Right forelimb (tissue), 1 donor: ENCODE results near the gene PCDHAC2.

ENCODE experiments used
- DNase-seq: peaks from one replicate; pipeline ENCODE4 v3.0.0-alpha.2; 2018

The PCDHAC2 gene, protein sequence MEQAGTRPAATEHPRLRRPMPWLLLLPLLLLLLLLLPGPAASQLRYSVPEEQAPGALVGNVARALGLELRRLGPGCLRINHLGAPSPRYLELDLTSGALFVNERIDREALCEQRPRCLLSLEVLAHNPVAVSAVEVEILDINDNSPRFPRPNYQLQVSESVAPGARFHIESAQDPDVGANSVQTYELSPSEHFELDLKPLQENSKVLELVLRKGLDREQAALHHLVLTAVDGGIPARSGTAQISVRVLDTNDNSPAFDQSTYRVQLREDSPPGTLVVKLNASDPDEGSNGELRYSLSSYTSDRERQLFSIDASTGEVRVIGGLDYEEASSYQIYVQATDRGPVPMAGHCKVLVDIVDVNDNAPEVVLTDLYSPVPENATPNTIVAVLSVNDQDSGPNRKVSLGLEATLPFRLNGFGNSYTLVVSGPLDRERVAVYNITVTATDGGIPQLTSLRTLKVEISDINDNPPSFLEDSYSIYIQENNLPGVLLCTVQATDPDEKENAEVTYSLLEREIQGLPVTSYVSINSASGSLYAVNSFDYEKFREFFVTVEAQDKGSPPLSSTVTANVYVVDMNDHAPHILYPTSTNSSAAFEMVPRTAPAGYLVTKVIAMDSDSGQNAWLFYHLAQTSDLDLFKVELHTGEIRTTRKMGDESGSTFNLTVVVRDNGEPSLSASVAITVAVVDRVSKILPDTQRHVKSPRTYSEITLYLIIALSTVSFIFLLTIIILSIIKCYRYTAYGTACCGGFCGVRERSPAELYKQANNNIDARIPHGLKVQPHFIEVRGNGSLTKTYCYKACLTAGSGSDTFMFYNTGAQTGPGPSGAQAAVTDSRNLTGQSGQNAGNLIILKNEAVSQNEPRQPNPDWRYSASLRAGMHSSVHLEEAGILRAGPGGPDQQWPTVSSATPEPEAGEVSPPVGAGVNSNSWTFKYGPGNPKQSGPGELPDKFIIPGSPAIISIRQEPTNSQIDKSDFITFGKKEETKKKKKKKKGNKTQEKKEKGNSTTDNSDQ

GRCh38 chr5:140966293-140967225, at the start of gene PCDHAC2:
Gene PCDHAC2 (plus strand): TSS chr5:140966476. CDS start chr5:140966767, 291 bp downstream.
- DNase-seq: peak; percentile 64

- no peak for DNase-seq
Measured at GRCh38 chr5:140923601-140924000, 42.7 kb upstream of the PCDHAC2 start.

DNA sequence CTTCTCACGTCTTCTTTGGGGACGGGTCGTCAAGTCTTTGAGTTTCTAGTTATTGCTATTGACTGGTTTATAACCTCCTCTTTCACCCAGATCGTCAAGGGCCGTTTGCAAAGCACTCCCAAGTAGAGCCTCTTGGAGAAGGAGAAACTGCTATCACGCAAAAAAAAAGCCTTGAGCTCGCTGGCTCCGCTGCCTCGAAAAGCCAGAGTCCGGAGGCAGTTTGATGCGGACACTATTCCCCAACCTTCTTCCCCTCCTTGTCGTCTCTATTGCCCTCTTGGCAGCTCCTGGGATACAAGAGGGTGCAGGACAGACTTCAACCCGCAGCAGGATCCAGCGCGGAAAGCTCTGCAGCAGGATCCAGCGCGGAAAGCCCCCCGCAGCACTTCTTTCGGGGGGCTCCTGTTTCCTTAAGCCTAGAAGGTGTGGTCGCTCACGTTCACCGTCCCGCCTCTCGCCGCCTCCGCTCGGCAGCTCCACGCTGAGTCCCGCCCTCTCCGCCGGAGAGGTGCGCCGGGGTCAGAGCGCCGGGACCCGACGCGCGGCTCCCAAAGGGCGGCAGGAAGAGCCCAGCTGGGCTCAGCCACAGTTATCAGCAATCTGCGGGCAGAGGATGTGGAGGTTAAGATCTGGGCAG, 40.4 kb upstream of the PCDHAC2 start, which contains the start of gene PCDHAC1:
TSS of gene PCDHAC1 (plus strand) at position 494 of the 637 bp plus-strand sequence. CDS start 594 bp downstream, outside the sequence.
- DNase-seq: no peak

DNA sequence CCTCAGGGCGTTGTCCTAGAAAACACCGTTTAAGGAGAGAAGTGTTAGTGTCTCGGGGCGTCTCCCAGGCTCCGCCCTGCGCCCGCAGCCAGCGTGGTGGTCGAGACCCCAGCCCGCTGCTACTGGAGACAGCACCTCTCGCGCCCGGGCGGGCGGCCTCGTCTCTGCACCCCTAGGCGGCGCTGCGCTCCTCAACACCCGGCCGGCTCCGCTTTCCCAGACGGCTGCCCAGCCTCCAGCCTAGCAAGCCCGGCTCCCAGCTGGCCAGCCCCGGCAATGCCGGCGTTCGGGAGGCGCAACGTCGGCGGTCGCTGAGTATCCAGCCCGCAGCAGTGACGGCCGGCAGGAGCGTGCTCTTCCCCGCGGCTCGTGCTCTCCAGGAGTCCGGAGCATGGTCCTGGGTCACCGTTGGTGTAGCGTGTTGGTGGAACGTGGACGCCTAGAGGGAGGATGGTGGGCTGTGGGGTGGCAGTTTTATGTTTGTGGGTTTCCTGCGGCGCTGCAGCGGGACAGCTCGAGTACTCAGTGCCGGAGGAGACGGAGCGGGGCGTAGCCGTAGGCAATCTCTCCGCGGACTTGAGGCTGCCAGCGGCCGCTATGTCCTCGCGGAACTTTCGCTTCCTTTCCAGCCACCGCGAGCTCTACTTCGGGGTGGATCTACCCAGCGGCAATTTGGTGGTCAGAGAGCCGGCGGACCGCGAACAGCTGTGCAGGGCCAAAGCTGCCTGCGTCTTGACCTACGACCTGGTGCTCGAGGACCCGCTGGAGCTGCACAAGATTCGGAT, 39.6 kb upstream of the PCDHAC2 start:
- DNase-seq: peak; percentile 86

- no peak for DNase-seq
Measured at GRCh38 chr5:140927228-140927573, 39.1 kb upstream of the PCDHAC2 start.

- DNase-seq: no peak
Measured at GRCh38 chr5:140934964-140935606, 31.2 kb upstream of the PCDHAC2 start.

- no peak for DNase-seq
Measured at GRCh38 chr5:140946578-140946977, 19.7 kb upstream of the PCDHAC2 start.

DNA sequence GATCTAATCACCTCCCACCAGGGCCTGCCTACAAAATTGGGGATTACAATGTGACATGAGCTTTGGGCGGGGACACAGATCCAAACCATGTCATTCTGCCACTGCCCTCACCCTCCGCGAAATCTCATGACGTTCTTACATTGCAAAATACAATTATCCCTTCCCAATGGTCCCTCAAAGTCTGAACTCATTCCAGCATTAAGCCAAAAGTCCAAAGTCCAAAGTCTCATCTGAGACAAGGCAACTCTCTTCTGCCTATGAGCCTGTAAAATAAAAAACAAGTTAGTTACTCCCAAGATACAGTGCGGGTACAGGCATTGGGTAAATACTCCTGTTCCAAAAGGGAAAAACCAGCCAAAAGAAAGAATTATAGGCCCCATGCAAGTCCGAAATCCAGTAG, 14.6 kb upstream of the PCDHAC2 start:
- no peak for DNase-seq

DNA sequence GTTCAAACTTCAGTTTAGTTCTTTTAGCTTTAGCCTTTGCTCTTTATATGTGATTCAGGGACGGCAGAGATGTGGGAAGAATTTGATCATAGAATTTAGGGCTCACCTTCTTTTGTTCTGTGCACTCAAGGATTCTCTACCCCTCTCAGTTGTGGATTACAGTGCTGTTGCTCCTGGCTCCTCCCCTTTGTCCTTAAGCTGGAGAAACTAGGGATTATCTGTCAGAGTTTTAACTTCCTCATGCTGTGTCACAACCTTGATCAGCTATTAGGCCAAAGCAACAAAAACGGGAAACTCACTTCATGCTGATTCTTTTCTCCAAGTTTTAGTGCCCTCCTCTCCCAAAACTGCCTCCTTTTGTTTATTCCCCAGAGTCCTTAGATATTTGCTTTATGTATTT, 13.0 kb upstream of the PCDHAC2 start:
- no peak for DNase-seq

DNA sequence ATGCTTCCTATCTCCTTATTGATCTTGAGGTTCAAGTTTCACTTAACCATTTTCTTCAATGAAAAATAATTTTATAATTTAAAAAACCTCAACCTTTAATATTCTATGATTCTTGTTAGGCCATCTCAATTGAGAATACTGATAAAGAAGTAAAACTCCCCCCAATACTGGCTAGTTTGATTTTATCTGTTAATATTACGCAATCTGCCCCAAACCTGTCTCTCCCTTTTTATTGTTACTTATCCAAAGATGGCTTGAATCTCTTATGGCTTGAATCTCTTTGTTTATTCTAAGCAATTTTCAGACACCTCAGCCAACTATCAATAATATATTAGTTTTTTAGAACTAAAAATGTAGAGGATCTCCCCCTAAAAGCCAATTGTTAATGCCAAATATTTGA, 4.1 kb upstream of the PCDHAC2 start:
- DNase-seq: no peak

DNA sequence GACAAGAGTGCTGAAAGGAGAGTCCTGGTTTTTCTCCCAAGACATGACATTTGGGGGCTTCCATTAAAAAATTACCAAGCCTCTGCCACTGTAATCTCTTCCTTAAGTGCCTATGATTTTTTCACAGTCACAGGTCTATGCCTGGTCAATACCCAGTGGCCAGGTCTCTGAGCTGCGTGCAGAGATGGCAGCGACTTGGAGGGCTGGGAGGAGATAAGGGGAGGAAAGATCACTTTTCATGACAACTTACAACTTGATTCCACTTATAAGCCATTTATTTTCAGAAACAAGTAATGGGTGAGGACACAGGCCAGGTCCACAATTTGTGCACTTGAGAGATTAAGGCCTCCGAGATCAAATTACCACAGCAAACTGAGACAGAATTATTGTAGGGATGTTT, 1.9 kb upstream of the PCDHAC2 start:
- no peak for DNase-seq

- DNase-seq: peak; percentile 44
Measured at GRCh38 chr5:140965905-140966292, 377 bp upstream of the PCDHAC2 start.

- DNase-seq: no peak
Measured at GRCh38 chr5:140967226-140967893, 1.1 kb downstream of the PCDHAC2 start.

DNA sequence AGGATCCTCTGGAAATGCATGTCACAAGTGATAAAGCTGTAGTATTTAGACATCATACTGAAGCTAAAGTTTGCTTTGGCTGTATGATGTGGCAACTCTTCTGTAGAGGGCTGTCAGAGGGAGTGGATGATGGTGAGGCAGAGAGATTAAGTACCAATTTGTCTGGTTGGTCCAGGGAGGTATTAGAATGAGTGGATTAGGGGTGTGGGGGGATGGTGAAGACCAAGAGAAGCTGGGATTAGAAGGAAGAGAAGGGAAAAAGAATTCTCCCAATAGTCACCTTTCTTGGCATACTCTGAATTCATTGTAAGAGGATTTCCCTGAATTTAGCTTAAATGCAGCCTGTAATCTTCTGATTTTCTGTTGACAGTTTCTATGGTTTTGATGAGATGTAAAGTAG, 3.6 kb downstream of the PCDHAC2 start:
- DNase-seq: no peak

DNA sequence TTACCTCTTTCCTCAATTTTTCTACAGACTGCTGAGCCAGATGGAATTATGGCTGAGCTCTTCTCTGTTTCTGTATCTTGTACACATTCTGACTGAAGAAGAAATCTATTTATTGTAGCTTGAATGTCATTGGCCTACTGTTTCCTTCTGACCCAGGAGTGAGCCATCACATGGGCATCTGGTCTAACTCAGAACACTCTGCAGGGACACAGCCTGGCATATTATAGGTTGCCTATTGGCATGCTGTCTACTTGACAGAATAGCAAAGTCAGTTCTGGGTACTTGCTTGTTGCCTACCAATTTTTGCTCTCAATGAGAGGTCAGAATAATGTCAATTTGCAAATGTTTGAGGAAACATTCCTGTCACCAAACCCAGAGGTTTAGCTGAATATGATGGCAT, 7.3 kb downstream of the PCDHAC2 start:
- DNase-seq: no peak

DNA sequence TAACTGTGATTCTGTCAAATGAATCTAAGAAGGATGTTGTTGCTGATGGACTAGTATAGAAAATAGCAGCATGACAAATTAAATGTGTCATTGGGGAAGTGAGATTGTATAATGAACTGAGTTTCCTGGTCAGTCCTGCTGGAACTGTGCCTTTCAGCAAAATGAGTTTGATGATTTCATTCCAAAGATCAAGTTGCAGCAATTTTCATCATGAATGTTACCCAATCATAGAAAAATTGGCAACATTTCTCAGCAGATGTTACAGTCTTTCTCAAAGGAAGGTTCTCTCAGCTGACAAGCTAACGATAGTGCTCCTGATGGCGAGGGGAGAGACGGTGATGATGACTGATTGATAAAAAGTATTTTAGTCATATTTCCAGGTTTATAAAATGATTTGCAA, 10.7 kb downstream of the PCDHAC2 start:
- no peak for DNase-seq

DNA sequence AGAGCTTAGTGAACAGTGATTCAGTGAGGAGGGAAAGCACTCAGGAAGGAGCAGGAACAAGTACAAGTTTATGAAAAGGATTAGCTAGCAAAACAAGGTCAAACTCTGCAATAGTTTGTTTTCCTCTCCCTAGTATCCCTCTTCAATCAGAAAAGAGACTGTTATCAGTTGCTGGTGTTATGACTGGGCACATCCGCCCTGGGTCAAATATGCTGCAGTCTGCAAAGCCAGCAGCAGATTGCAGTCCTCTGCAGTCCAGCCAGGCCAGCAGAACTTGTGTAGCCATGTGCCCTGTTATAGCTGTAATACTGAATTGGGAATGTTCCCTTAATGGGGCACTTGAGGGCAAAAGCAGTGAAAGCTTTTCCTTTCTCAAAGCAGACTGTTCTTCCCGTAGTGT, 12.0 kb downstream of the PCDHAC2 start:
- no peak for DNase-seq

DNA sequence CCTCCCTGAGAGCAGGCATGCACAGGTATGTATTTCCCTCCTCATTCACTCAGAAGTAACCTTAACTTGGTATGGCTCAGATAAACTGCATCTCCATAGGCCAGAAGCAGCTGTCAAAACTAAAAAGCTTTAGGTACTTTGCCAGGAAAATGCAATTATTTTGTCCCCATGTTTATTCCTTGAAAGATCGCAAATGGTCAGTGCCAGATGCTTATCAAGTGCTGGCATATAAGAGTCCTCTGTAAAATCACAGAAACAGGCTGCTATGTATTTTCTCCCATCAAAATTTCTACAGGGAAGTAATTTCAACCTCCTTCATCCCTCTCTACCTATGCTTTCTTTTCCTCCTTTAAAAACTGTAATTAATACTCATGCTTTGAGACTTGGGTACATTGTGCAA, 12.7 kb downstream of the PCDHAC2 start:
- no peak for DNase-seq

- DNase-seq: no peak
Measured at GRCh38 chr5:140982083-140982716, 15.9 kb downstream of the PCDHAC2 start.

DNA sequence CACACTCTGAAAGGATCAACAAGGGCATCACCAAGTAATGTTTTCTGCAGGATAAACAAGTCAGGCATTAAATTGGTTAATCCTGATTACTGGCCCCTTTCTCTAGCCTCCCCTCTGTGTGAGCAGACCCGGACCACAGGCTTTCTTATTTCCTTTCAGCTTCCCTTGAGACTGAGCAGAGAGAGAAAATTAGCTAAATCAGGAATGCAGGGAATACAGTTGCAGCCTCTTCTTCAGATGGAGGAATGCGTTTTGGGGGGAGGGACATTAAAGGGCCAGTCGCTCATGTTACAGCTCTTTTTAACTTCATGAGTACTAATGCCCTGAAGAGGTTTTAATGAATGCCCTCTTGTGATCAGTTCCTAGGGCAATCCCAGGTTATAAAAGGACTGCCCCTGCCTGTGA, 19.8 kb downstream of the PCDHAC2 start:
- DNase-seq: no peak
